A549 (cell line): ENCODE data around the gene MITF.

Source experiments
- CEBPB ChIP-seq, 2 experiments: fragments of >200 bp in 1 of 2; sonication (Bioruptor Twin) in 1 of 2; formaldehyde crosslinking in 1 of 2; IDR thresholded peaks; 2 replicates each; pipeline ENCODE4 v1.6.1; 2012 to 2016
- CTCF ChIP-seq: fragments of >200 bp; sonication (Bioruptor Twin); formaldehyde crosslinking; IDR thresholded peaks from 3 replicates; pipeline ENCODE4 v1.5.1; 2016
- JUN ChIP-seq, 2 experiments: fragments of >200 bp; sonication (Bioruptor Twin); formaldehyde crosslinking; IDR thresholded peaks; 2 replicates in 1 of 2; 3 replicates in 1 of 2; pipeline ENCODE4 v1.6.1; 2016 to 2017
- POLR2A ChIP-seq: IDR thresholded peaks from 2 replicates; pipeline ENCODE4 v1.6.1; 2012; ENCODE audit warnings: mild to moderate bottlenecking, low read length
- RAD21 ChIP-seq, 2 experiments: fragments of >200 bp in 1 of 2; sonication (Bioruptor Twin) in 1 of 2; formaldehyde crosslinking in 1 of 2; IDR thresholded peaks in 1 of 2; conservative IDR thresholded peaks in 1 of 2; 2 replicates in 1 of 2; 3 replicates in 1 of 2; pipeline ENCODE4 v1.6.1; 2012 to 2018; ENCODE audit warnings: inconsistent platforms in 1 of 2
- SREBF2 ChIP-seq: fragments of 450-650 bp; IDR thresholded peaks from 2 replicates; pipeline ENCODE4 v1.6.1; 2014; ENCODE audit warnings: mild to moderate bottlenecking, moderate library complexity
- TFCP2L1 ChIP-seq: fragments of 250-450 bp; sonication (Bioruptor Pico); IDR thresholded peaks from 2 replicates; pipeline ENCODE4 v1.5.0; 2021; ENCODE audit warnings: mild to moderate bottlenecking
- USF2 ChIP-seq: fragments of 450-650 bp; IDR thresholded peaks from 2 replicates; pipeline ENCODE4 v1.6.1; 2014; ENCODE audit warnings: antibody characterized with exemption
- ZFP36 ChIP-seq: fragments of 450-650 bp; IDR thresholded peaks from 2 replicates; pipeline ENCODE4 v1.6.1; 2014; ENCODE audit warnings: borderline replicate concordance; ENCODE audit not compliant: partially characterized antibody

- TF ChIP-seq CTCF = no peak
- no peak for TF ChIP-seq POLR2A
- no peak for TF ChIP-seq JUN (IDR thresholded peaks at IDR 0.05)
- TF ChIP-seq RAD21 (conservative IDR thresholded peaks at IDR 0.05 in 1 of 2, IDR thresholded peaks at IDR 0.05 in 1 of 2) = no peak
- TF ChIP-seq ZFP36 = no peak
- TF ChIP-seq USF2 = no peak
- TF ChIP-seq TFCP2L1 (CRISPR knock-in tag) = no peak
- peak; percentile 77 to 79 for TF ChIP-seq CEBPB (IDR thresholded peaks at IDR 0.05)
- TF ChIP-seq SREBF2 = no peak
Measured at GRCh38 chr3:69880069-69880640, 140.9 kb downstream of the MITF start.
